Fibroblast of lung (primary cell): ENCODE measurements around the gene KRT27. TPM values are rescaled to one million over a fixed set of nuclear protein-coding genes. Genes with fewer than 3 reads are reported as not detected.

Experiments used
- DNase-seq, 2 donors: peaks; one replicate each; pipeline versions ENCODE4 v3.0.0 to v3.0.0-alpha.2; 2010; ENCODE audit warnings: low read depth in 2 of 2
- H2AFZ ChIP-seq: 2 replicates; pipeline ENCODE4 v1.5.1; 2012; ENCODE audit warnings: low read length, control low read depth, inconsistent platforms
- H3K27ac ChIP-seq: 2 replicates; pipeline ENCODE4 v1.5.1; 2011; ENCODE audit warnings: low read length, control low read depth; ENCODE audit not compliant: insufficient read depth
- H3K27me3 ChIP-seq: 2 replicates; pipeline ENCODE4 v1.5.1; 2011; ENCODE audit warnings: mild to moderate bottlenecking, low read length; ENCODE audit not compliant: control insufficient read depth, insufficient read depth
- H3K36me3 ChIP-seq: 2 replicates; pipeline ENCODE4 v1.5.1; 2011; ENCODE audit warnings: low read length; ENCODE audit not compliant: control insufficient read depth, insufficient read depth
- H3K4me1 ChIP-seq: 2 replicates; pipeline ENCODE4 v1.5.1; 2011; ENCODE audit warnings: low read length; ENCODE audit not compliant: control insufficient read depth, insufficient read depth; ENCODE audit errors: extremely low read depth
- H3K4me2 ChIP-seq: 2 replicates; pipeline ENCODE4 v1.5.1; 2011; ENCODE audit warnings: low read length, control low read depth; ENCODE audit not compliant: insufficient read depth; ENCODE audit errors: extremely low read depth
- H3K4me3 ChIP-seq, 4 experiments: fragments of 200-600 bp in 1 of 4; sonication (generic) in 1 of 4; replicated peaks in 1 of 4; 2 replicates each; pipeline ENCODE4 v1.5.1; 2011 to 2016; ENCODE audit warnings: low read length in 4 of 4, low read depth in 3 of 4, mild to moderate bottlenecking in 3 of 4, control low read depth in 2 of 4, inconsistent platforms in 1 of 4, mixed read lengths in 1 of 4; ENCODE audit not compliant: insufficient read depth in 1 of 4; ENCODE audit errors: control extremely low read depth in 1 of 4
- H3K79me2 ChIP-seq: 2 replicates; pipeline ENCODE4 v1.5.1; 2012; ENCODE audit warnings: mild to moderate bottlenecking, low read length, inconsistent platforms; ENCODE audit not compliant: control insufficient read depth, insufficient read depth
- H3K9ac ChIP-seq: 2 replicates; pipeline ENCODE4 v1.5.1; 2011; ENCODE audit warnings: mild to moderate bottlenecking, low read length, control low read depth; ENCODE audit not compliant: insufficient read depth
- H3K9me3 ChIP-seq: 2 replicates; pipeline ENCODE4 v1.5.1; 2012; ENCODE audit warnings: low read depth, low read length; ENCODE audit not compliant: control insufficient read depth, insufficient read depth
- H4K20me1 ChIP-seq: 2 replicates; pipeline ENCODE4 v1.5.1; 2011; ENCODE audit warnings: low read length; ENCODE audit not compliant: control insufficient read depth, insufficient read depth; ENCODE audit errors: extremely low read depth
- EZH2 ChIP-seq: IDR thresholded peaks from 2 replicates; pipeline ENCODE4 v1.5.1; 2012; ENCODE audit warnings: low read length, control low read depth, mild to moderate bottlenecking; ENCODE audit errors: missing control alignments
- polyA plus RNA-seq, 2 donors: library from polyadenylated mRNA; depleted of rRNA in 1 of 2; stranded (reverse) in 1 of 2; unstranded in 1 of 2; fragments of >200 nt; gene quantifications; 2 replicates each; pipeline ENCODE4 v1.2.1, GENCODE V29; 2011 to 2012; ENCODE audit warnings: missing spikeins in 1 of 2
- total RNA-seq: library from RNA; depleted of rRNA; stranded (reverse); fragments of >200 nt; gene quantifications from 2 replicates; pipeline ENCODE4 v1.2.1, GENCODE V29; 2014
- TF ChIP-seq, protein P1 (sequence below), 2 donors: IDR thresholded peaks in 1 of 2; conservative IDR thresholded peaks in 1 of 2; 1 replicate in 1 of 2; 2 replicates in 1 of 2; pipeline ENCODE4 v1.5.1; 2011 to 2012; ENCODE audit warnings: low read length in 2 of 2, control low read depth in 1 of 2, inconsistent platforms in 1 of 2, low read depth in 1 of 2, mild to moderate bottlenecking in 1 of 2

The KRT27 gene
- total and polyA plus RNA-seq, 2 donors (not counting 1 experiment from before 2014, with no cell fraction given): not detected

- DNase-seq: peak; percentile 16 to 50
- TF ChIP-seq, protein P1, sequence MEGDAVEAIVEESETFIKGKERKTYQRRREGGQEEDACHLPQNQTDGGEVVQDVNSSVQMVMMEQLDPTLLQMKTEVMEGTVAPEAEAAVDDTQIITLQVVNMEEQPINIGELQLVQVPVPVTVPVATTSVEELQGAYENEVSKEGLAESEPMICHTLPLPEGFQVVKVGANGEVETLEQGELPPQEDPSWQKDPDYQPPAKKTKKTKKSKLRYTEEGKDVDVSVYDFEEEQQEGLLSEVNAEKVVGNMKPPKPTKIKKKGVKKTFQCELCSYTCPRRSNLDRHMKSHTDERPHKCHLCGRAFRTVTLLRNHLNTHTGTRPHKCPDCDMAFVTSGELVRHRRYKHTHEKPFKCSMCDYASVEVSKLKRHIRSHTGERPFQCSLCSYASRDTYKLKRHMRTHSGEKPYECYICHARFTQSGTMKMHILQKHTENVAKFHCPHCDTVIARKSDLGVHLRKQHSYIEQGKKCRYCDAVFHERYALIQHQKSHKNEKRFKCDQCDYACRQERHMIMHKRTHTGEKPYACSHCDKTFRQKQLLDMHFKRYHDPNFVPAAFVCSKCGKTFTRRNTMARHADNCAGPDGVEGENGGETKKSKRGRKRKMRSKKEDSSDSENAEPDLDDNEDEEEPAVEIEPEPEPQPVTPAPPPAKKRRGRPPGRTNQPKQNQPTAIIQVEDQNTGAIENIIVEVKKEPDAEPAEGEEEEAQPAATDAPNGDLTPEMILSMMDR (conservative IDR thresholded peaks at IDR 0.05 in 1 of 2, IDR thresholded peaks at IDR 0.05 in 1 of 2; ENCODE audit: low read depth in 1 of 2, low read length in 2 of 2): no peak
- no peak for TF ChIP-seq EZH2
- Histone ChIP-seq H2AFZ (no peak overlapping the region), H4K20me1 (no peaks in the 10 kb centered on the region), H3K4me1 (no peaks in the 10 kb centered on the region), H3K4me2 (no peak overlapping the region), H3K27ac (no peak overlapping the region), H3K36me3 (no peaks in the 10 kb centered on the region), H3K79me2 (no peaks in the 10 kb centered on the region), H3K27me3 (no peaks in the 10 kb centered on the region), H3K4me3 (no peak overlapping the region), H3K9me3 (no peaks in the 10 kb centered on the region), H3K9ac (no peak overlapping the region)
Observed at GRCh38 chr17:40827746-40828453, 45.5 kb upstream of the KRT27 start.

DNA sequence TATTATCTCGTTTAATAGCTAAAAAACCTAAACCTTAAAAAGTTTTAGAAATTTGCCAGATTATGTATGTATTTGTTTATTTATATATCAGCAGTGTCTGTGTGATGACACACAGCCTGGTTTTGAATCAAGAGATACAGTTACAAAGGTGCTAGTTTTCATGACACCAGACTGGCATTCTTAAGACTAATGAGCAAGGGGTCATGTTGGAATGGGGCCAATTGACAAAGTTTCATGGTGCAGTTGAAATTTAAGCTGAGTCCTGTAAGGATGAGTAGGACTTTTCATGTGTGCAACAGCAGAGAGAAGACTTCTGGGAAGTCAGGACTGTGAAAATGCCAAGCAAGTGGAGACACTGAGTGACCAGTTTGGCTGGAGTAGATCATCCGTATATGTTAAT, 43.2 kb upstream of the KRT27 start:
- Histone ChIP-seq H3K4me1 (no peaks in the 10 kb centered on the region), H3K4me2 (no peak overlapping the region), H3K4me3 (no peak overlapping the region), H3K27ac (no peak overlapping the region), H4K20me1 (no peaks in the 10 kb centered on the region), H3K79me2 (no peaks in the 10 kb centered on the region), H2AFZ (no peak overlapping the region), H3K36me3 (no peaks in the 10 kb centered on the region), H3K27me3 (no peaks in the 10 kb centered on the region), H3K9ac (no peak overlapping the region), H3K9me3 (no peaks in the 10 kb centered on the region)
- no peak for DNase-seq
- TF ChIP-seq EZH2: no peak
- TF ChIP-seq, protein P1 (conservative IDR thresholded peaks at IDR 0.05 in 1 of 2, IDR thresholded peaks at IDR 0.05 in 1 of 2; ENCODE audit: low read depth in 1 of 2, low read length in 2 of 2): no peak

DNA sequence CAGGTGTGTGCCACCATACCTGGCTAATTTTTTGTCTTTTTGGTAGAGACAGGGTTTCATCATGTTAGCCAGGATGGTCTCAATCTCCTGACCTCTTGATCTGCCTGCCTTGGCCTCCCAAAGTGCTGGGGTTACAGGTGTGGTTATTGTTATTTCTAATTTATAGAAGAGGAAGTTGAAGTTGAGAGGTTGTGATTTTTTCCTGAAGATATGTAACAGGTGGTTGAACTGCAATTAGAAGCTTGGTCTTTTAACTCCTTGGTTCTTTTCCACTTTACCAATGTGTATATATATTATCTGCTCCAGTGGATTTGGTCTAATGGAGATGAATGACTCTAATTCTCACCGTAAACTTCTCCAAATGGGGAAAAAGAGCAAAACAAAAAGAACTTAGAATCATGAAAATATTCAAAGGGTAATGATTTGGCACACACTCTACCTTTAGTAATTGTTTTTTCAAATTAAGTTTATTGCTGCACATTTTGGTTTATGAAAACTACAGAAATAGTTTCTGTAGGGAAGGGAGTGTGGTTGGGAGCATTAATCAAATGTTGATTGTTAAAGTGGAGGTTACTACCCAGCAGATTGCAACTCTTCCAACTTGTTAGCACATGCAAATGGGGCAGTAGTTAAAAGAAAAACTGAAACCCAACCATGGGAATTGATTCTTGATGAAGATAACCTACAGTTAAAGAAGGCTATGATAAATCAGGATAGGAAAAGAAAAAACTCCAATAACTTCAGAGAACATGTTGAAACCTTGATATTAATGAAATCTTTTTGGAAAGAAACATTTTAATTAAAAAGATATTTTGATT, 41.9 kb upstream of the KRT27 start:
- no peaks in the 10 kb centered on the region for H3K4me1 ChIP-seq
- H3K36me3 ChIP-seq: no peaks in the 10 kb centered on the region
- H3K4me3 ChIP-seq: no peak overlapping the region
- no peak overlapping the region for H3K4me2 ChIP-seq
- H3K9ac ChIP-seq: no peak overlapping the region
- H2AFZ ChIP-seq: no peak overlapping the region
- TF ChIP-seq EZH2: no peak
- TF ChIP-seq, protein P1 (conservative IDR thresholded peaks at IDR 0.05 in 1 of 2, IDR thresholded peaks at IDR 0.05 in 1 of 2; ENCODE audit: low read depth in 1 of 2, low read length in 2 of 2): no peak
- no peaks in the 10 kb centered on the region for H3K9me3 ChIP-seq
- H3K27me3 ChIP-seq: no peaks in the 10 kb centered on the region
- no peaks in the 10 kb centered on the region for H4K20me1 ChIP-seq
- H3K79me2 ChIP-seq: no peaks in the 10 kb centered on the region
- H3K27ac ChIP-seq: no peak overlapping the region
- no peak for DNase-seq
